ENCODE measurements around the gene OR51B4. TPM values are rescaled to one million over a fixed set of nuclear protein-coding genes. Genes with fewer than 3 reads are reported as not detected.

OR51B4 gene
- total RNA-seq, 1 experiment from 2014 or later, result not detected

DNA sequence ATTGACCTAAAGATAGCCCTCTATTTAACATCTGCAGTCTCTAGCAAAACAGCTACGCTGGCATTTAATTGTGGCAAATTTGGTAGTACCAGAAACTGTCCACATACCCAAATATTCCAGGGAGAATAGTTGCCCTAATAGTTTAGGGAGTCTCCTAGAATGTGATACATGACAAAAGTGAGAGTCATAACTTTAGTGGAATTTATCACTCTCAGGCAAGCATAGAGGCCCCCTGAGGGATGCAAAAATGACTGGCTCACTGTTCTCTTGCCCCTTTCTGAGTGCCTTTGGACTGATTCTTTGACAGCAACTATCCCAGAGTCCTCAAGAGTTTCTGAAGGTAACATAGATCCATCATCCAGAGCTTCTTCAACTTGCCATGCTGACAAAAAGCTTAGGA is 2.3 kb upstream of the OR51B4 start:
- H3K27me3 Mint-ChIP-seq (ENCODE audit: low read depth), result no peaks in the 10 kb centered on the region
- DNase-seq (ENCODE audit: low spot score) (no peak), ATAC-seq (no peak)
- POLR2A ChIA-PET, result no interaction called here
- no peak overlapping the region for H3K4me3 Mint-ChIP-seq
- CTCF ChIA-PET, result no interaction called here
- no peaks in the 10 kb centered on the region for H3K9me3 Mint-ChIP-seq
- H3K27ac Mint-ChIP-seq, result no peak overlapping the region
- TF ChIP-seq TP53 (CRISPR knock-in tag; IDR thresholded peaks at IDR 0.05) (no peak), ESRRA (CRISPR knock-in tag; IDR thresholded peaks at IDR 0.05; ENCODE audit: borderline replicate concordance) (no peak), OVOL2 (CRISPR knock-in tag; IDR thresholded peaks at IDR 0.05; ENCODE audit: borderline replicate concordance) (no peak), USF1 (CRISPR knock-in tag; IDR thresholded peaks at IDR 0.05) (no peak), STAT6 (CRISPR knock-in tag; conservative IDR thresholded peaks at IDR 0.05; ENCODE audit: low read depth) (no peak), SMAD3 (CRISPR knock-in tag; IDR thresholded peaks at IDR 0.05; ENCODE audit: borderline replicate concordance) (no peak), NR3C1 (CRISPR knock-in tag; conservative IDR thresholded peaks at IDR 0.05; ENCODE audit: low read depth) (no peak), RORB (CRISPR knock-in tag; IDR thresholded peaks at IDR 0.05) (no peak), HMGA2 (CRISPR knock-in tag; IDR thresholded peaks at IDR 0.05) (no peak), AR (CRISPR knock-in tag; IDR thresholded peaks at IDR 0.05) (no peak), SOX15 (CRISPR knock-in tag; IDR thresholded peaks at IDR 0.05) (no peak), ZNF219 (CRISPR knock-in tag; IDR thresholded peaks at IDR 0.05; ENCODE audit: borderline replicate concordance) (no peak)
- TF ChIP-seq, protein P1, sequence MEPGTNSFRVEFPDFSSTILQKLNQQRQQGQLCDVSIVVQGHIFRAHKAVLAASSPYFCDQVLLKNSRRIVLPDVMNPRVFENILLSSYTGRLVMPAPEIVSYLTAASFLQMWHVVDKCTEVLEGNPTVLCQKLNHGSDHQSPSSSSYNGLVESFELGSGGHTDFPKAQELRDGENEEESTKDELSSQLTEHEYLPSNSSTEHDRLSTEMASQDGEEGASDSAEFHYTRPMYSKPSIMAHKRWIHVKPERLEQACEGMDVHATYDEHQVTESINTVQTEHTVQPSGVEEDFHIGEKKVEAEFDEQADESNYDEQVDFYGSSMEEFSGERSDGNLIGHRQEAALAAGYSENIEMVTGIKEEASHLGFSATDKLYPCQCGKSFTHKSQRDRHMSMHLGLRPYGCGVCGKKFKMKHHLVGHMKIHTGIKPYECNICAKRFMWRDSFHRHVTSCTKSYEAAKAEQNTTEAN (CRISPR knock-in tag; IDR thresholded peaks at IDR 0.05), result no peak
- H3K36me3 Mint-ChIP-seq, result no peaks in the 10 kb centered on the region
- H3K4me1 Mint-ChIP-seq, result no peaks in the 10 kb centered on the region

- no peaks in the 10 kb centered on the region for H3K9me3 Mint-ChIP-seq
- POLR2A ChIA-PET, result no interaction called here
- no peak for TF ChIP-seq GTF2I (CRISPR knock-in tag; conservative IDR thresholded peaks at IDR 0.05)
- no peak overlapping the region for H3K27ac Mint-ChIP-seq
- no peaks in the 10 kb centered on the region for H3K36me3 Mint-ChIP-seq
- H3K4me3 Mint-ChIP-seq, result no peak overlapping the region
- DNase-seq (ENCODE audit: low spot score) (no peak), ATAC-seq (no peak)
- CTCF ChIA-PET, result no interaction called here
- no peaks in the 10 kb centered on the region for H3K27me3 Mint-ChIP-seq (ENCODE audit: low read depth)
- no peaks in the 10 kb centered on the region for H3K4me1 Mint-ChIP-seq
These were observed 1.9 kb upstream of the OR51B4 start for GRCh38 chr11:5303626-5304025.

DNA sequence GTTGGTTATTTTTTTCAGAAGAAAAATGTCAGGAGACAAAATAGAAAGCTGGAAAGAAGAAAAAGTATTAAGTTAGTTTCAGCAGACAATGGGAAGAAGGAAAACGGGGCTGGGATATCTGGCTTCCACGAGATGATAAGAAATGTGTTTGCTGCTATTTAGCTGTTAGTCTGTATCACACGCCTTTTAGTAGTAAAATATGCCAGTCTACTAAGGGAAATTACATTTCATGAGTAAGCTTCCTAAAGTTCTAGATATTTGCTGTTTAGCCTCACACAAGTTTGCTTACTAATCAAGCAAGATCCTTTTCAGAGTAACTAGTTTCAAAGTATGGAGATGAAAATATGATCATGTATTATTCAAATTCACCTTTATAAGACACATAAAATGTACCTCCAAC is 1.5 kb downstream of the OR51B4 start:
- Mint-ChIP-seq H3K9me3 (no peaks in the 10 kb centered on the region), H3K36me3 (no peaks in the 10 kb centered on the region), H3K27me3 (ENCODE audit: low read depth) (no peaks in the 10 kb centered on the region), H3K4me1 (no peaks in the 10 kb centered on the region), H3K4me3 (no peak overlapping the region), H3K27ac (no peak overlapping the region)
- CTCF ChIA-PET, result interaction anchor here (1.5 kb wide), 1 partner anchor 9 kb away, joined by 3 read pairs; no protein-coding TSS in a partner anchor
- DNase-seq (ENCODE audit: low spot score), result no peak
- POLR2A ChIA-PET, result no interaction called here
- no peak for ATAC-seq
- TF ChIP-seq, protein P2, sequence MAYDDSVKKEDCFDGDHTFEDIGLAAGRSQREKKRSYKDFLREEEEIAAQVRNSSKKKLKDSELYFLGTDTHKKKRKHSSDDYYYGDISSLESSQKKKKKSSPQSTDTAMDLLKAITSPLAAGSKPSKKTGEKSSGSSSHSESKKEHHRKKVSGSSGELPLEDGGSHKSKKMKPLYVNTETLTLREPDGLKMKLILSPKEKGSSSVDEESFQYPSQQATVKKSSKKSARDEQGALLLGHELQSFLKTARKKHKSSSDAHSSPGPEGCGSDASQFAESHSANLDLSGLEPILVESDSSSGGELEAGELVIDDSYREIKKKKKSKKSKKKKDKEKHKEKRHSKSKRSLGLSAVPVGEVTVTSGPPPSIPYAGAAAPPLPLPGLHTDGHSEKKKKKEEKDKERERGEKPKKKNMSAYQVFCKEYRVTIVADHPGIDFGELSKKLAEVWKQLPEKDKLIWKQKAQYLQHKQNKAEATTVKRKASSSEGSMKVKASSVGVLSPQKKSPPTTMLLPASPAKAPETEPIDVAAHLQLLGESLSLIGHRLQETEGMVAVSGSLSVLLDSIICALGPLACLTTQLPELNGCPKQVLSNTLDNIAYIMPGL (CRISPR knock-in tag; IDR thresholded peaks at IDR 0.05), result no peak
- TF ChIP-seq ESRRA (CRISPR knock-in tag; IDR thresholded peaks at IDR 0.05; ENCODE audit: borderline replicate concordance), result no peak
- TF ChIP-seq ZMAT4 (CRISPR knock-in tag; IDR thresholded peaks at IDR 0.05), result no peak
- TF ChIP-seq, protein P3, sequence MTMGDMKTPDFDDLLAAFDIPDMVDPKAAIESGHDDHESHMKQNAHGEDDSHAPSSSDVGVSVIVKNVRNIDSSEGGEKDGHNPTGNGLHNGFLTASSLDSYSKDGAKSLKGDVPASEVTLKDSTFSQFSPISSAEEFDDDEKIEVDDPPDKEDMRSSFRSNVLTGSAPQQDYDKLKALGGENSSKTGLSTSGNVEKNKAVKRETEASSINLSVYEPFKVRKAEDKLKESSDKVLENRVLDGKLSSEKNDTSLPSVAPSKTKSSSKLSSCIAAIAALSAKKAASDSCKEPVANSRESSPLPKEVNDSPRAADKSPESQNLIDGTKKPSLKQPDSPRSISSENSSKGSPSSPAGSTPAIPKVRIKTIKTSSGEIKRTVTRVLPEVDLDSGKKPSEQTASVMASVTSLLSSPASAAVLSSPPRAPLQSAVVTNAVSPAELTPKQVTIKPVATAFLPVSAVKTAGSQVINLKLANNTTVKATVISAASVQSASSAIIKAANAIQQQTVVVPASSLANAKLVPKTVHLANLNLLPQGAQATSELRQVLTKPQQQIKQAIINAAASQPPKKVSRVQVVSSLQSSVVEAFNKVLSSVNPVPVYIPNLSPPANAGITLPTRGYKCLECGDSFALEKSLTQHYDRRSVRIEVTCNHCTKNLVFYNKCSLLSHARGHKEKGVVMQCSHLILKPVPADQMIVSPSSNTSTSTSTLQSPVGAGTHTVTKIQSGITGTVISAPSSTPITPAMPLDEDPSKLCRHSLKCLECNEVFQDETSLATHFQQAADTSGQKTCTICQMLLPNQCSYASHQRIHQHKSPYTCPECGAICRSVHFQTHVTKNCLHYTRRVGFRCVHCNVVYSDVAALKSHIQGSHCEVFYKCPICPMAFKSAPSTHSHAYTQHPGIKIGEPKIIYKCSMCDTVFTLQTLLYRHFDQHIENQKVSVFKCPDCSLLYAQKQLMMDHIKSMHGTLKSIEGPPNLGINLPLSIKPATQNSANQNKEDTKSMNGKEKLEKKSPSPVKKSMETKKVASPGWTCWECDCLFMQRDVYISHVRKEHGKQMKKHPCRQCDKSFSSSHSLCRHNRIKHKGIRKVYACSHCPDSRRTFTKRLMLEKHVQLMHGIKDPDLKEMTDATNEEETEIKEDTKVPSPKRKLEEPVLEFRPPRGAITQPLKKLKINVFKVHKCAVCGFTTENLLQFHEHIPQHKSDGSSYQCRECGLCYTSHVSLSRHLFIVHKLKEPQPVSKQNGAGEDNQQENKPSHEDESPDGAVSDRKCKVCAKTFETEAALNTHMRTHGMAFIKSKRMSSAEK (CRISPR knock-in tag; IDR thresholded peaks at IDR 0.05; ENCODE audit: borderline replicate concordance), result no peak
- no peak for TF ChIP-seq CBFB (CRISPR knock-in tag; IDR thresholded peaks at IDR 0.05; ENCODE audit: low read depth)

Data from WTC11 (cell line).